HG03175 (cell line): ENCODE measurements around the gene CLEC2D.
"Not testable (repeated sequence)": the region's sequence is repeated elsewhere in the genome, so short reads cannot be mapped to it uniquely, and the experiment has no call there.

ENCODE experiments used
- ATAC-seq: cut with Tn5 transposase; IDR thresholded peaks from one replicate; pipeline ENCODE4 v1.9.1; 2021; ENCODE audit warnings: mild to moderate bottlenecking, moderate library complexity; ENCODE audit not compliant: unreplicated experiment

CLEC2D gene

DNA sequence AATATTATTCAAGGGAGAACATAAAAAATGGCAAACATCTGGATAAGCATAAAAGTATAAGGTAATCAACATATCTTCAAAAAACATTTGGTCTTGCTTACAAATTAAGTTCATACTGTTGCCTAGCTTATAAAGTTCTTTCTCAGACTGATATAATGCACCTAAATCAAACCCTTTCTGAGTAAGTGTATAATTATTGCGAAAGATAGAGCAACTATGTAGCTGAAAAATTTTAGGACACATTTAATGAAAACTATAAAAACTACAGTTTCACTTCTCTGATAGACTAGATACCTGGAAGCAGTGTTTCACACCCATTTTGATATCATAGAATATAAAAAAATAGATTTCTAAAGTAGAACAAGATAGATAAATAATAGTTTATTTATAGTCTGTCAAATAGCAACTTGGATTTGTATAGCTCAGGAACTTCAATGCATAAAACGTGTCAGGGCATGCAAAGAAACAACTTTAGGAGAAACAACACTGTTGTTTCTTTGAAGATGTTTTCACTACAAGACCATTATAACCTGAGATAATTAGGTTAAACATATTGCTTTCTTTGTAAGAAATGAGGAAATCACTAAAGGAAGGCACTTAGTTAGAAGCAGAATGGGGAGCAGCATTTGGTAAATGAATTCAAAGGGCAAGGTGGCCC lies 55.8 kb downstream of the CLEC2D start:
- no peak for ATAC-seq

GRCh38 chr12:9727813-9728212 lies 58.3 kb downstream of the CLEC2D start:
- ATAC-seq: no peak

DNA sequence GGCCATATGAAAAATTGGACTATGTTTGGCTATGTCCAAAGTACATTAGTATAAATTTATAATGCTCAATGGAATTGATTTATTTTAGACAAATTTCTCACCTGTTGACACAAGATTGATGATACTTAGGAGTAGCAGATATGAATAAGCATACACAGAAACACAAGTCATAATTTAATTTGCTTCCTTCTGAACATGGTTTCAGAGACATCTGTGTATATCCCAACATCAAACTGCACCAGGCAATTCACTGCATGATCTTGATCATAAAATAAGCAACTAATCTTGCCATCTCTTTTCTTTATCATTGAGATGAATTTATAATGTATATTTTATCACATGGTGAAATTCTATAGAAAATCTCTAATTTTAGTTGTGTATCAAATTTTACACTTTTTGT lies 59.6 kb downstream of the CLEC2D start:
- no peak for ATAC-seq

- ATAC-seq: no peak
These were observed 60.5 kb downstream of the CLEC2D start for GRCh38 chr12:9730011-9730410.

GRCh38 chr12:9730591-9730990 lies 61.1 kb downstream of the CLEC2D start:
- no peak for ATAC-seq

DNA sequence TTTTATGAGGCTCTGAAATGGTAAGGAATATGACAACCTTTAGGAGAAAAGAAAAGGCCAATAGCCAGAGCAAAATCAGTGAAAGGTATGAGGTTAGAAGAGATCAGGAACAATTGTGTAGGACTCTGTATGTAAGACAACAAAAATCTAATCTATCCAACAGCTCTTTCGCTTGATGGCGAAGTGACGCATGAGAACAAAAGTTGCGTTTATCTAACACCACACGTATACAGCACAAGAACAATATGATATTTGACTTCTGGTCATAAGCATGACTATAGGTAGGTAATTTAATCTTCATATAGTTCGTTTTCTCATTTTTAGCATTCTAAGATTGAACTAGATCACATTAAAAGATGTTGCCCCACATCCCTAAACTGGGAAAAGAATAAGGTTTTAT lies 61.9 kb downstream of the CLEC2D start:
- no peak for ATAC-seq

DNA sequence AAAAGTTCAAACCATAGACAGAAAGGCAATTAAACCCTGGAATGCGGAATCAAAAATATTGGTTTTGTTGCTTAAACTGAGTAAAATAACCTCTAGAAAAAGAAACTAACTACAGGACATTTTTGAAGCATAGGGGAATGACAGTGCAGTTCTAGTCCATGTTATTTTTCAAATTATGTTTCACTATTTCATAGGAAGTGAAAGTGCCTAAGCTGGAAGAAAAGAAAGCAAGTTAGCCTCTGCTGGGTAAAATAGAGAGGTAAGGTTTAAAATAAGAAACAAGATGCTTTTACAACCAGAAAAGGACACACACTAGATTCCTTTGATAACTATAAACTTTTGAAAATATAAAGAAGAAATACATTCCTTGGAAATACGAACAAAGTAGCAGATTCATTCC lies 62.3 kb downstream of the CLEC2D start:
- ATAC-seq: peak; percentile 41

DNA sequence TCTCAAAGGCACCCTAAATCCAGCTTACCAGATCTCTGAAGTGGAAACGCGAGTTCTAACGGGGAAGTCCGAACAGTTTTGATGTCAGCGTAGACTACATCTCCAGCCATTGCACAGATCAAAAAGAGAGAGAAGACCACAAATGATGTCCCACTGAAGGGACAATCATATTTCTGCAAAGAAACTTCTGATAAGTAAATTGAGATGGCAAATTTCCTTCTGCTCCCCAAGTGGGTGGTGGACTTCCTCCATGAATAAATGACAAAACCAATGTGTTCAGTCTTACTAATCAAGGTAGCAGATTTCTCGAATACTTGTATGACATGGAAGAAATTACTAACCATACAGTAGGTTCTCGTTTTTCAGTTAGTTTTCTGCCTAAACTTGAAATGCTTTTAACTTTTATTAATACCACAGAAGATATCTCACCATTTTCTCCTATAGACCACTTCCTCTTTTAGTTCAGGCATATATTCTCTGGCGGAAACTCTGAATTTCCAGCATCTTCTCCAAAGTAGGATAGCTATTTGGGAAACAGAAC lies 63.5 kb downstream of the CLEC2D start, which contains the start of gene CLECL1:
TSS of gene CLECL1 (minus strand) at position 177 of the 541 bp plus-strand sequence.
- peak; percentile 48 for ATAC-seq

DNA sequence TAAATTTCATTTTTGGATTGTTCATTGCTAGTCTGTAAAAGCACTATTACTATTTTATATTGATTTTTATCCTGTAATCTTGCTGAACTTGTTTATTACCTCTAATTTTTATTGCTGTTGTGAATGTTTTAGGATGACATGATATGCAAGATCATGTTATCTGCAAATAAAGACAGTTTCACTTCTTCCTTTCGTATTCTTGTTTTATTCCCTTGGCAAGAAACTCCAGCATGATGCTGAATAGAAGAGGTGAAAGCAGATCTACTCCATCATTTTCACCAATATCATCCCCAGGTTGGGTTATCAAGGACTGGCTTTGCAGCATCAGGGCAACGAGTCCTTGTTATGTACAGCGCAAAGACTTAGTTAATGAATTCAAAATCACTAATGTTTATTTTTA lies 66.1 kb downstream of the CLEC2D start:
- no peak for ATAC-seq

DNA sequence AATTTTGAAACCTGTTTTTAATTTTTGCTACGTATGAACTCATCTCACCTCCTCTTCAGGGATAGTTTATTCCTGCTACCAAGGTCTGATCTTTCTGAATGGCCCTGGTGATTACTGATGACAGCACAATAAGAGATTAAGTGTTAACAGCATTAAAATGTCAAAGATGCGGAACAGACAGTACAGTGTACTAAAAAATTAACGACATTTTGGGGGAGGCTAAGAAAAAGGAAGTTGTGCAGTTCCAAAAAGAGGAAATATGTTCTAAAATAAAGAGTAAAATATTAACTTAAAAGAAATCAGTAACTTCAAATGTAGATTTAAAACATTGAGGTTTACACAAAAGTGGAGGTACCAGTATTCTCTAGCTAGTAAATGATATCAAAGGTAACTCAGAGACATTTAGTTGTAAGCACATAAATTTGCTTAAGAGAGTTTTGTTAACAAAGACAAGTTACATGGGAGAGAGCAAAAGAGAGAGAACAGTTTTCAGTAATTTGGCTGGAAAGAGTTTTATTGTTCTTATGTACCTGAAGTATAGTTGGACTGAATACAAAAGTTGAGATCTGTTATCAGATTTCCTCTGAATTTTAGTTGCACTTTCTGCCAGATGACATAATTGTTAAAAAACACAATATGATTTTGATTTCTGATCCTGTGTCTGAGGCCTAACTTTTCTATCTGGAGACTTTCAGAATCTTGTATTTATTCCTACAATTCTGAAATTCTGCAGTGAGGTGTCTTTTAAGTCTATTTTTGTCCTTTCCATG lies 67.6 kb downstream of the CLEC2D start:
- ATAC-seq: no peak

GRCh38 chr12:9738905-9739304 lies 69.4 kb downstream of the CLEC2D start:
- ATAC-seq: not testable (repeated sequence)

DNA sequence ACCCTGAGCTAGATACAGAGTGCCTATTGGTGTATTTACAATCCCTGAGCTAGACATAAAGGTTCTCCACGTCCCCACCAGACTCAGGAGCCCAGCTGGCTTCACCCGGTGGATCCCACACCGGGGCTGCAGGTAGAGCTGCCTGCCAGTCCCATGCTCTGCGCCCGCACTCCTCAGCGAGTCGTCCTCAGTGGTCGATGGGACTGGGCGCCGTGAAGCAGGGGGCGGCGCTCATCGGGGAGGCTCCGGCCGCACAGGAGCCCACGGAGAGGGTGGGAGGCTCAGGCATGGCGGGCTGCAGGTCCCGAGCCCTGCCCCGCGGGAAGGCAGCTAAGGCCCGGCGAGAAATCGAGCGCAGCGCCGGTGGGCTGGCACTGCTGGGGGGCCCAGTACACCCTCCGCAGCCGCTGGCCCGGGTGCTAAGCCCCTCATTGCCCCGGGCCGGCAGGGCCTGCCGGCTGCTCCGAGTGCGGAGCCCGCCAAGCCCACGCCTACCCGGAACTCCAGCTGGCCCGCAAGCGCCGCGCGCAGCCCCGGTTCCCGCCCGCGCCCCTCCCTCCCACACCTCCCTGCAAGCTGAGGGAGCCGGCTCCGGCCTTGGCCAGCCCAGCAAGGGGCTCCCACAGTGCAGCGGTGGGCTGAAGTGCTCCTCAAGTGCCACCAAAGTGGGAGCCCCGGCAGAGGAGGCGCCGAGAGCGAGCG lies 70.0 kb downstream of the CLEC2D start:
- ATAC-seq: not testable (repeated sequence)

- ATAC-seq: no peak
These were observed 70.7 kb downstream of the CLEC2D start for GRCh38 chr12:9740106-9740750.

GRCh38 chr12:9741726-9742125 lies 72.2 kb downstream of the CLEC2D start:
- ATAC-seq: peak; percentile 71

DNA sequence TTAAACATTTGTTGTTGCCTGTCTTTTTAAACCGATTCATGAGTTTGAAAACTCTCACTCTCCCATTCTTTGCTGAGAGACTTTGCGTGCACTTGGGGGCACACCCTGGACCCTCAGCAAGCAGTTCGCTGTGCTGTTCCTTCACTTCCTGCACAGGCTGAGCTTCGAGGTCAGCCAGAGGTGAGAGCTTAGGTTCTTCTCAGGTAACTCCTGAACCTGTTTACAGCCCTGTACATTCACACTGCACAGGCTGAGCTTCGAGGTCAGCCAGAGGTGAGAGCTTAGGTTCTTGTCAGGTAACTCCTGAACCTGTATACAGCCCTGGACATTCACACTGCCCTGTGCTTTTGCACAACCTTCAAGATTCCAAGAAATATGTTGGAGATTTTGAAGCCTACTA lies 73.1 kb downstream of the CLEC2D start:
- peak; percentile 61 for ATAC-seq

- ATAC-seq: no peak
These were observed 75.7 kb downstream of the CLEC2D start for GRCh38 chr12:9745199-9745598.
